ENCODE results near the gene LZTR1. TPM values are rescaled to one million over a fixed set of nuclear protein-coding genes. Genes with fewer than 3 reads are reported as not detected.

LZTR1 gene
- total RNA-seq, 8 experiments from 2014 or later: 19.0 to 47.1 (median 26.0) TPM

DNA sequence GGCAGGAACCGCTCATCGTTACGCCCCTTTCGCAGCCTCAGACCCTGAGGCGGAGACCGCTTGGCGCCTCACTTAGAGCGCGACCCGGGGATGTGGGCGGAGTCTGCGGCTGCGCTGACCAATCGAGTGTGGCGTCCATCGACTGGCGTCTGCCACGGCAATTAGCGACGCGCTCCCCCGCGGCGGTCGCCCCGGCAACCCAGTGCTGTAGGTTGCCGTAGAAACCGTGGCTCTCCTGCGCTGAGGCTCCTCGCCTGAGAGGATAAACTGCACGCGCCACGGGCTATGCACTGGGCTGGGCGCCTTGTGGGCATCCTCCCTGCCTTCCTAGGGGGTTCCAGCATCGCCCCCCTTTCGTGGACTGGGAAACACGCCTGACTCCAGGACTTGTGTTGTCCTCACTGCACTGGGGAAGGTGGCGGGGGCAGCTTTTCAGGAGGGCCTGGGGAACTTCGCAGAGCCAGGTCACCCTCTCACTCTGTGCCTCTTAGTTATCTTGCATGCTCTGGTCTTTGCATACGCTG, 32.2 kb downstream of the LZTR1 start:
- WGBS, 10 experiments: 0 to 1% (median 0%) methylated on average over 1 to 24 of the region's 40 CpGs; no CpG with 5 or more reads in 7 of the 10 experiments

DNA sequence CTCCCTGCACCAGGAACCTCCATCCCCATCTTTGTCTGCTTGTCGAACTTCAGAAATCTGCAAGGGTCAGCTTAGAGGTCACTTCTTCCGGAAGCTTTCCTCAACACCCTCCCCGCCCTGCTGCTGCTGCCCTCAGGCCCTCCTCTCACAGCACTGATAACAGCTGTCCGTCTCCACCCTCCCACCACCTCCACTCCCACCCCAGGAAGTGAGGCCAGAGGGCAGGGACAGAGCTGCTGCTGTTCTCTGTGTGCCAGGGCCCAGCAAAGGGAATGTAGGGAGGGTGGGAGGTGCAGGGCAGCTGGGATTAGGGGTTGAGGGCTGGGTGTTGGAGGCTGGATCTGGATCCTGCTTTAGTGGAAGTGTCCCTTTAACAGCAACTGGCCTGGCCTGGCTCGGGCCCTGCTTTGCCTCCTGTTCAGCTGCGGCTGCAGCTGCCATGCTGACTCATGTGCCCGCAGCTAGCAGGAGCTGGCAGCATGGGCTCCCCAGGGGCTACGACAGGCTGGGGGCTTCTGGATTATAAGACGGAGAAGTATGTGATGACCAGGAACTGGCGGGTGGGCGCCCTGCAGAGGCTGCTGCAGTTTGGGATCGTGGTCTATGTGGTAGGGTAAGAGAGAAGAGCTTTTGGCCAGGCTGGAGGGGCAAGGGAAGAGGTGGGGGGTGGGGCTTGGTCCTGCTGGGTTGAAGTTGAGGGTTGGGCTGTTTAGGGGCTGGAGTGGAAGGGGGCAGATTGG, 32.8 kb downstream of the LZTR1 start, which contains the start of gene P2RX6:
TSS of gene P2RX6 (plus strand) at position 440 of the 740 bp plus-strand sequence. CDS start at position 450, 10 bp downstream.
- Histone ChIP-seq H3K4me1 (replicated peaks in 1 of 2) (peaks cover 33 to 48% of the 10 kb centered on the region in 2 donors), H3K4me3 (peak within 1 kb of the TSS; percentile 42 to 51 (median 46)), H3K27ac (peak within 1 kb of the TSS; percentile 81 to 91)
- peak; percentile 47 to 78 (median 68) for ATAC-seq (replicated peaks in 6 of 8)
- no CpG with 5 or more reads among the region's 12 CpGs for WGBS, 10 experiments
- in situ Hi-C loops (cut with MboI; ENCODE audit: low pct_unique_long_range_greater_than_20kb in 2 of 9, low sequenced_read_pairs in 9 of 9, unreplicated experiment in 9 of 9): loop anchor here in 2 of 9 experiments (25.0 kb wide), 2 partner anchors 97 to 103 kb away; partner anchors contain the start of gene CRKL (in 1 of the 2)

More for the DNA sequence above, 32.2 kb downstream of the LZTR1 start:
- peak; percentile 86 to 96 (median 90) for ATAC-seq (replicated peaks in 6 of 8)
- in situ Hi-C loops (cut with MboI; ENCODE audit: low pct_unique_long_range_greater_than_20kb in 2 of 9, low sequenced_read_pairs in 9 of 9, unreplicated experiment in 9 of 9): loop anchor here in 2 of 9 experiments (25.0 kb wide), 2 partner anchors 98 to 102 kb away; partner anchors contain the start of gene CRKL (in 1 of the 2)
- Histone ChIP-seq H3K4me1 (replicated peaks in 1 of 2) (peaks cover 33 to 50% of the 10 kb centered on the region in 2 donors), H3K4me3 (peak overlapping the region; percentile 42 to 51 (median 46)), H3K27ac (peak overlapping the region; percentile 81 to 91)

DNA sequence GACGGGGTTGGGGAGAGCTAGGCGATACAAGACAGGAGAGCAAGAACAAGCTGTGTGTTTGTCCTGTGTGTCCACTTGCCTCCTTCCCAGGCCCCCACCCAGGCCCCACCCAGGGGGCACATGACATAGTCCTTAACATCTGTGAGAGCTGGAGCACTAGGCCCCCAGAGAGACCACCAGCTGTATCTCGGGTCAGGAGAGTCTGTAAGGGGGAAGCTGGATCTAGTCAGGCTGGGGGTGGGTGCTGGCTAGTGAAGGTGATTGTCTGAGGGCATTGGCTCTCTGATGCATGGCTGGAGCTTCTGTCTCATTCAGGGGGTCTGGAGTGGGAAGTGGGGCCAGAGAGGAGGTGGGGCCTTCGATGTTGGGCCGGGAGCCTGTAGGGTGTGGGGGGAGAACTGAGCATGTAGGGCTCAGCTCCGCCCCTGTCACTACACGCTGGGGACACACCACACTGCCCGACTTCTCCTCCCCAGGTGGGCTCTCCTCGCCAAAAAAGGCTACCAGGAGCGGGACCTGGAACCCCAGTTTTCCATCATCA, 33.4 kb downstream of the LZTR1 start:
- H3K4me1 ChIP-seq (replicated peaks in 1 of 2): peaks cover 33 to 42% of the 10 kb centered on the region in 2 donors
- WGBS, 10 experiments: no CpG with 5 or more reads among the region's 10 CpGs
- in situ Hi-C loops (cut with MboI; ENCODE audit: low pct_unique_long_range_greater_than_20kb in 2 of 9, low sequenced_read_pairs in 9 of 9, unreplicated experiment in 9 of 9): loop anchor here in 2 of 9 experiments (25.0 kb wide), 2 partner anchors 97 to 103 kb away; partner anchors contain the start of gene CRKL (in 1 of the 2)

DNA sequence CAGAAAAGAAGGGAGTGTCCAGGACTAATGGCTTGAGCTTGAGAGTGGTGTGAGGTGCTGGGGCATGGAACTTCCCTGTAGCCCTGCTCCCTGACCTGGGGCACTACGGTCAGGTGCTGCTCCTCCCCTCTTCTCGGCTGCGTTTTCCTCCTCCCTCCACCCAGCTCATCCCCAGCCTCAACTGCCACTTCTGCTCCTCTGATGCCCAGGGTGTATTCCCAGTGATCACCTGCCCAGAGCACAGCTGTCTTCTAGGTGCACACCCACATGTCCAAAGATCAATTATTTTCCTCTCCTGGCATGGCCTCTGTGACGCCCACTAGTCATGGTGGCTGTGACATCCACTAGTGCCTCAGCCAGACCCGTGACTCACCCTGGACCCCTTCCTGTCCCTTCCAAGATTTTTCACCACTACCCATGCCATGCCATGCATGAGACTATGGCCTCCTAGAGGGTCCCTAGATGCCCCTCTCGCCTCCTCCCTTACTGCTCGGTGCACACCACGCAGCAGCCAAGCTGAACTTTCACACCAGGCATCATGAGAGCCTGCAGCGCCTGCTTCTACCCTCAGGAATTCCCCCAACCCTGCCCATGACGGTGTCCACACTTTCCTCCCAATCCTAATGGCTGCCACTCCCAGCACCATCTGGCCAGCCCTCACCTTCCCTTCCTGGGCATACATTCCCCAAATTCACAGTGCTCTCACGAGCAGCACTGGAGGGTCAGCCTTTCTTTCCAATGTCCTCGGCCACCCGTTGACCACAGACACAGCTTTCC, 34.7 kb downstream of the LZTR1 start:
- Histone ChIP-seq H3K4me3 (no peak overlapping the region), H3K27ac (peak overlapping the region; percentile 81 to 91), H3K4me1 (replicated peaks in 1 of 2) (peaks cover 33 to 40% of the 10 kb centered on the region in 2 donors)
- ATAC-seq (replicated peaks in 6 of 8): no peak
- in situ Hi-C loops (cut with MboI; ENCODE audit: low pct_unique_long_range_greater_than_20kb in 2 of 9, low sequenced_read_pairs in 9 of 9, unreplicated experiment in 9 of 9): loop anchor here in 2 of 9 experiments (25.0 kb wide), 2 partner anchors 95 to 105 kb away; partner anchors contain the start of gene CRKL (in 1 of the 2)
- 80 to 100% (median 99%) methylated on average over 1 to 8 of the region's 13 CpGs; no CpG with 5 or more reads in 2 of the 10 experiments for WGBS, 10 experiments

More for the DNA sequence above, 33.4 kb downstream of the LZTR1 start:
- no peak for ATAC-seq (replicated peaks in 6 of 8)
- H3K27ac ChIP-seq: peak overlapping the region; percentile 81 to 91
- H3K4me3 ChIP-seq: peak overlapping the region in 2 of 5 donors; percentile 42 to 51

DNA sequence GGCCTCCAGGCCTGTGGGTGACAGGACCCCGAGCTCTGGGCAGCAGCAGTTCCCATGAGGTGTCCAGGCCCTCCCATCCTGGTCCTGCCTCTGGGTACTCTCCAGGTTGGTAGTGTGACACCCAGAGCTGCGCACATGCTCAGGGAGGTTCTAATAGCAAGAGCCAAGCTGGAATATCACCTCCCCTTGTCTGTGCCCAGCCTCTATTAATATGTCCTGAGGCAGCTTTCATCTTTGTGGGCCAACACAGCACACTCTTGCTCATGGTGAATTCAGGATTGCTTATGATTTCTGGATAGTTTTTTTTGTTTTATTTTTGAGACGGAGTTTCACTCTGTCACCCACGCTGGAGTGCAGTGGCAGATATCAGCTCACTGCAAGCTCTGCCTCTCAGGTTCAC, 36.2 kb downstream of the LZTR1 start:
- in situ Hi-C loops (cut with MboI; ENCODE audit: low pct_unique_long_range_greater_than_20kb in 2 of 9, low sequenced_read_pairs in 9 of 9, unreplicated experiment in 9 of 9): loop anchor here in 2 of 9 experiments (25.0 kb wide), 2 partner anchors 94 to 106 kb away; partner anchors contain the start of gene CRKL (in 1 of the 2)
- Histone ChIP-seq H3K4me1 (replicated peaks in 1 of 2) (peaks cover 27 to 34% of the 10 kb centered on the region in 2 donors), H3K27ac (no peak overlapping the region), H3K4me3 (no peak overlapping the region)
- 80 to 100% (median 100%) methylated on average over 1 to 3 of the region's 4 CpGs; no CpG with 5 or more reads in 5 of the 10 experiments for WGBS, 10 experiments
- no peak for ATAC-seq (replicated peaks in 6 of 8)

DNA sequence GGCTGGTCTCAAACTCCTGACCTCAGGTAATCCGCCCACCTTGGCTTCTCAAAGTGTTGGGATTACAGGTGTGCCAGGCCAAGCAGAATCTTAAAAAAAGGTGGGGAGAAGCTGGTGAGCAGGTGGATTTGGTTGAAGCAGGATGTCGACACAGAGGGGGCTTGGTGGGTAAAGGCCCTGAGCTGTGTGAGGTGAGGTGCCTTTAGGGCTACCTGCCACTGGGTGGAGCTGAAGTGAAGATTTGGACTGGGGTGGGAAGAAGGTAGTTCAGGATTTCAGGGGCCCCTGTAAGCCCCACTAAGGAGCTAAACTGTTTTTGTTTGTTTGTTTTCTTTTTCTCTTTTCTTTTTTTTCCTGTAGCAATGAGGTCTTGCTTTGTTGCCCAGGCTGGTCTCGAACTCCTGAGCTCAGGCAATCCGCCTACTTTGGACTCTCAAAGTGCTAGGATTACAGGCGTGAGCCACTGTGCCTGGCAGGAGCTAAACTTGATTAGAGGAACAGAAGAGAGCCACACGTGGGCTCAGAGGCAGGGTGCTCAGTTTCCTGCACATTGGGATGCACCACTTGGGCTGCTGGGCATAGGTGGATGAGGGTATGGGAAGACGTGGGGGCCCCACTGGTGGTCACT, 38.8 kb downstream of the LZTR1 start:
- 29 to 81% (median 65%) methylated on average over 1 to 6 of the region's 7 CpGs; no CpG with 5 or more reads in 2 of the 10 experiments for WGBS, 10 experiments
- H3K27ac ChIP-seq: peak overlapping the region in 1 of 2 donors; percentile 59
- peak in 5 of 8 experiments; percentile 23 to 70 (median 38) for ATAC-seq (replicated peaks in 6 of 8)
- H3K4me1 ChIP-seq (replicated peaks in 1 of 2): peaks cover 10 to 15% of the 10 kb centered on the region in 2 donors
- no peak overlapping the region for H3K4me3 ChIP-seq
- in situ Hi-C loops (cut with MboI; ENCODE audit: low pct_unique_long_range_greater_than_20kb in 2 of 9, low sequenced_read_pairs in 9 of 9, unreplicated experiment in 9 of 9): loop anchor here in 3 of 9 experiments (10.0 to 25.0 kb wide), 3 partner anchors 64 to 109 kb away; partner anchors contain the start of gene CRKL (in 1 of the 3)

DNA sequence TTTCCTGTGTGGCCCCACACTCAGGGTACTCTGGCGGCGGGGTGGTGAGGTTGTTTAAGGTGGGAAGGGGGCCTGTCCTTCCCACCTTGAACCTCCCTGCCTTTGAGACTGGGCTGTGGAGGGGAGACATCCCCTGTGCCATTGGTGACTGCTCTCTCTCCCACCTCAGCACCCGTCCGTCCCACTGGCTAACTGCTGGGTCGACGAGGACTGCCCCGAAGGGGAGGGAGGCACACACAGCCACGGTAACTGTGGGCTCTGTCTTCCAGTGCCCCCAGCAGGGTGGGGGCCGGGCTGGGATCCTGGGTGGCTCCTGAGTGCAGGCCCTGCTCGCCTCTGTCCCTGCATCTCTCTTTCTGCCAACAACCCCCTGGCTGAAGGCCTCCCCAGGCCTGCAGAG, 40.4 kb downstream of the LZTR1 start:
- Histone ChIP-seq H3K4me3 (no peak overlapping the region), H3K4me1 (replicated peaks in 1 of 2) (no peaks in the 10 kb centered on the region), H3K27ac (peak overlapping the region in 1 of 2 donors; percentile 31)
- in situ Hi-C loops (cut with MboI; ENCODE audit: low pct_unique_long_range_greater_than_20kb in 2 of 9, low sequenced_read_pairs in 9 of 9, unreplicated experiment in 9 of 9): loop anchor here in 3 of 9 experiments (10.0 to 25.0 kb wide), 3 partner anchors 62 to 110 kb away; partner anchors contain the start of gene CRKL (in 1 of the 3)
- 91% methylated on average over 6 of the region's 10 CpGs; no CpG with 5 or more reads in 9 of the 10 experiments for whole genome bisulfite sequencing, 10 experiments
- ATAC-seq (replicated peaks in 6 of 8): no peak

DNA sequence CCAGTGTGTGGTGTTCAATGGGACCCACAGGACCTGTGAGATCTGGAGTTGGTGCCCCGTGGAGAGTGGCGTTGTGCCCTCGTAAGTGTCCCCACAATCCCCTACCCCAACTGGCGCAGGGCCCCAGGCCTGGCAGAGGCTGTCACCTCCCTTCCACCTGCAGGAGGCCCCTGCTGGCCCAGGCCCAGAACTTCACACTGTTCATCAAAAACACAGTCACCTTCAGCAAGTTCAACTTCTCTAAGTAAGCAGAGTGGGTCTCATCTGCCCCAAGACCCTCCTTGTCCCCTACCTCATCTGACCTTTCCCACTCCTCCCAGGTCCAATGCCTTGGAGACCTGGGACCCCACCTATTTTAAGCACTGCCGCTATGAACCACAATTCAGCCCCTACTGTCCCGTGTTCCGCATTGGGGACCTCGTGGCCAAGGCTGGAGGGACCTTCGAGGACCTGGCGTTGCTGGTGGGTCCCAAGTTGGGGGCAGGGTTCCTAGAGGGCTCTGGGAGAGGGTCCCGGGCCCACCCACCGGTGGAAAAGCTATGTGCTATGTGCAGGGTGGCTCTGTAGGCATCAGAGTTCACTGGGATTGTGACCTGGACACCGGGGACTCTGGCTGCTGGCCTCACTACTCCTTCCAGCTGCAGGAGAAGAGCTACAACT, 41.0 kb downstream of the LZTR1 start:
- Histone ChIP-seq H3K4me3 (no peak overlapping the region), H3K27ac (peak overlapping the region in 1 of 2 donors; percentile 31), H3K4me1 (replicated peaks in 1 of 2) (no peaks in the 10 kb centered on the region)
- ATAC-seq (replicated peaks in 6 of 8): no peak
- WGBS, 10 experiments: 60 to 89% (median 80%) methylated on average over 1 to 5 of the region's 13 CpGs; no CpG with 5 or more reads in 5 of the 10 experiments
- in situ Hi-C loops (cut with MboI; ENCODE audit: low pct_unique_long_range_greater_than_20kb in 2 of 9, low sequenced_read_pairs in 9 of 9, unreplicated experiment in 9 of 9): loop anchor here in 3 of 9 experiments (10.0 to 25.0 kb wide), 3 partner anchors 62 to 111 kb away; partner anchors contain the start of gene CRKL (in 1 of the 3)

DNA sequence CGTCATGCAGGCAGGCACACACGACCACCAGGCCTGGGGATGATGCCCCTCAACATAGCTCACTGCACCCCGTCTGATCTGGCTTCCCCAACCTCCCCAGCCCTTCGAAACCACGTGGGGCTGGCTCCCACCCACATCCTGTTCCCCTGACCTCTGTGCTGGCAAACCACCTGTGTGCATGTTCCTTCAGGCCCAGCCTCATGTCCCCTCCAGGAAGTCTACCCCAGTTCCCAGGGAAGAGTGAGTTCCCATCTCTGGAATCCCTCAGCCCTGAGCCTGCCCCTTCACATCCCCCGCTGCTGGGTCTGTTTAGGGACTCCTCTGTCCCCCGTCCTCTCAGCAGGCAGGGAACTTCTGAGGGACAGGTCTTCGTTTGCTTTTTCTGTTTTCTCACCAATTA, 43.2 kb downstream of the LZTR1 start:
- in situ Hi-C loops (cut with MboI; ENCODE audit: low pct_unique_long_range_greater_than_20kb in 2 of 9, low sequenced_read_pairs in 9 of 9, unreplicated experiment in 9 of 9): loop anchor here in 1 of 9 experiments (10.0 kb wide), 1 partner anchor 60 kb away; no protein-coding TSS in a partner anchor
- Histone ChIP-seq H3K4me3 (no peak overlapping the region), H3K4me1 (replicated peaks in 1 of 2) (peaks cover 4 to 8% of the 10 kb centered on the region in 2 donors), H3K27ac (peak overlapping the region in 1 of 2 donors; percentile 51)
- 20 to 93% (median 53%) methylated on average over 1 to 4 of the region's 8 CpGs; no CpG with 5 or more reads in 5 of the 10 experiments for WGBS, 10 experiments
- ATAC-seq (replicated peaks in 6 of 8): no peak

DNA sequence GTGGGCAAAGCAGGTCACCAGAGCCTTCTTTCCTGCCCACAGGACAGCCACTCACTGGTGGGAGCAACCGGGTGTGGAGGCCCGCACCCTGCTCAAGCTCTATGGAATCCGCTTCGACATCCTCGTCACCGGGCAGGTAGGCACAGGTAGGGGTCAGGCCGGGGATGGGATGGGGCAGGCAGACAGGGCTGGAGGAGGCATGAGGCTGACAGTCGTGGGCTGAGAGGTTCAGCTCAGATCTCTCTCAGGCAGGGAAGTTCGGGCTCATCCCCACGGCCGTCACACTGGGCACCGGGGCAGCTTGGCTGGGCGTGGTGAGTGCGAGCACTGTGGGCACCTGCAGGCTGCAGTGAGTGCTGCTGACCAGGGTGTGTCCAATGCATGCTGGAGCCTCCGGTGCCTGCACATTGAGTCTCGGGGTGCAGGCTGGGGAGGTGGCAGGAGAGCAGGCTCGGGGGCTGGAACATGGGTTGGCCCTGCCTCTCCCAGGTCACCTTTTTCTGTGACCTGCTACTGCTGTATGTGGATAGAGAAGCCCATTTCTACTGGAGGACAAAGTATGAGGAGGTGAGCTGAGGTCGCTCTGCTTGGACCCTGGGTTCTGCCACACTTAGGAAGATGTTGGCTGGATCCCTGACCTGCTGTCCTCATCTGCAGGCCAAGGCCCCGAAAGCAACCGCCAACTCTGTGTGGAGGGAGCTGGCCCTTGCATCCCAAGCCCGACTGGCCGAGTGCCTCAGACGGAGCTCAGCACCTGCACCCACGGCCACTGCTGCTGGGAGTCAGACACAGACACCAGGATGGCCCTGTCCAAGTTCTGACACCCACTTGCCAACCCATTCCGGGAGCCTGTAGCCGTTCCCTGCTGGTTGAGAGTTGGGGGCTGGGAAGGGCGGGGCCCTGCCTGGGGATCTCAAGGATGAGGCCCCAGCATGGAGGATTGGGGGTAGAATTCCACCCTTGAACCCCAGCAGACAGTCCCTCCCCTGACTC, 44.0 kb downstream of the LZTR1 start:
- WGBS, 10 experiments: 70 to 100% (median 87%) methylated on average over 2 to 8 of the region's 27 CpGs; no CpG with 5 or more reads in 4 of the 10 experiments
- in situ Hi-C loops (cut with MboI; ENCODE audit: low pct_unique_long_range_greater_than_20kb in 2 of 9, low sequenced_read_pairs in 9 of 9, unreplicated experiment in 9 of 9): loop anchor here in 1 of 9 experiments (10.0 kb wide), 1 partner anchor 59 kb away; no protein-coding TSS in a partner anchor
- Histone ChIP-seq H3K4me1 (replicated peaks in 1 of 2) (peaks cover 4 to 8% of the 10 kb centered on the region in 2 donors), H3K27ac (no peak overlapping the region), H3K4me3 (no peak overlapping the region)
- peak in 1 of 8 experiments; percentile 4 for ATAC-seq (replicated peaks in 6 of 8)

Data from motor neuron (in vitro differentiated cells).